Epithelial cell of prostate (primary cell): ENCODE results near the gene TMEM214.
A peak's percentile ranks its signal among the peaks of the same experiment; 100 is the strongest.
"Not testable (repeated sequence)": the region's sequence is repeated elsewhere in the genome, so short reads cannot be mapped to it uniquely, and the experiment has no call there.

Source experiments
- DNase-seq: peaks from one replicate; pipeline ENCODE4 v3.0.0-alpha.2; 2011; ENCODE audit warnings: low read depth, low spot score
- H3K27ac ChIP-seq: fragments of 450-650 bp; 2 replicates; pipeline ENCODE4 v1.5.1; 2017; ENCODE audit warnings: mild to moderate bottlenecking

Gene TMEM214

GRCh38 chr2:27065128-27065527, 32.4 kb downstream of the TMEM214 start:
- DNase-seq, result no peak
- H3K27ac ChIP-seq, result no peak overlapping the region

- no peak for DNase-seq
- H3K27ac ChIP-seq, result no peak overlapping the region
These were observed 34.6 kb downstream of the TMEM214 start for GRCh38 chr2:27067385-27067784.

- DNase-seq, result no peak
- H3K27ac ChIP-seq, result no peak overlapping the region
These were observed 36.7 kb downstream of the TMEM214 start for GRCh38 chr2:27069436-27069835.

- no peak for DNase-seq
- no peak overlapping the region for H3K27ac ChIP-seq
These were observed 37.3 kb downstream of the TMEM214 start for GRCh38 chr2:27069961-27070618.

- peak overlapping the region; percentile 54 for H3K27ac ChIP-seq
- no peak for DNase-seq
These were observed 38.0 kb downstream of the TMEM214 start for GRCh38 chr2:27070653-27071276.

- H3K27ac ChIP-seq, result peak within 1 kb of the TSS; percentile 54
- DNase-seq, result peak; percentile 37
These were observed 38.7 kb downstream of the TMEM214 start, which contains the start of gene OST4 for GRCh38 chr2:27071277-27071989. TSS of gene OST4 (minus strand) at chr2:27071654.

GRCh38 chr2:27071990-27072830, 39.4 kb downstream of the TMEM214 start:
- H3K27ac ChIP-seq, result peak overlapping the region; percentile 54
- DNase-seq, result no peak

- no peak for DNase-seq
- no peak overlapping the region for H3K27ac ChIP-seq
These were observed 40.2 kb downstream of the TMEM214 start for GRCh38 chr2:27072920-27073319.

GRCh38 chr2:27073782-27074181, 41.0 kb downstream of the TMEM214 start:
- no peak for DNase-seq
- no peak overlapping the region for H3K27ac ChIP-seq

GRCh38 chr2:27074738-27075565, 42.2 kb downstream of the TMEM214 start:
- DNase-seq, result no peak
- H3K27ac ChIP-seq, result no peak overlapping the region

- DNase-seq, H3K27ac ChIP-seq: not testable (repeated sequence)
These were observed 42.8 kb downstream of the TMEM214 start for GRCh38 chr2:27075566-27075871.

- no peak for DNase-seq
- H3K27ac ChIP-seq, result no peak overlapping the region
These were observed 43.6 kb downstream of the TMEM214 start for GRCh38 chr2:27076323-27076722.

GRCh38 chr2:27077231-27077630, 44.5 kb downstream of the TMEM214 start:
- no peak overlapping the region for H3K27ac ChIP-seq
- DNase-seq, result no peak

GRCh38 chr2:27078267-27079194, 45.8 kb downstream of the TMEM214 start, which contains the start of gene EMILIN1:
TSS of gene EMILIN1 (plus strand) at chr2:27078615. CDS start at chr2:27079066, 451 bp downstream.
- H3K27ac ChIP-seq, result no peak within 1 kb of the TSS

GRCh38 chr2:27079233-27080139, 46.7 kb downstream of the TMEM214 start:
- no peak for DNase-seq
- no peak overlapping the region for H3K27ac ChIP-seq

More at GRCh38 chr2:27078267-27079194, 45.8 kb downstream of the TMEM214 start, which contains the start of gene EMILIN1:
- no peak for DNase-seq

- DNase-seq, result no peak
- H3K27ac ChIP-seq, result no peak overlapping the region
These were observed 47.3 kb downstream of the TMEM214 start for GRCh38 chr2:27080140-27080469.

- H3K27ac ChIP-seq, result no peak overlapping the region
- DNase-seq, result no peak
These were observed 47.8 kb downstream of the TMEM214 start for GRCh38 chr2:27080603-27080936.
